ENCODE results near the gene F10. TPM values are rescaled to one million over a fixed set of nuclear protein-coding genes. Genes with fewer than 3 reads are reported as not detected.

Gene F10
- total RNA-seq, 1 experiment from 2014 or later = not detected

GRCh38 chr13:113129480-113129879 lies 6.9 kb downstream of the F10 start:
- Histone ChIP-seq H4K20me1 (ENCODE audit: insufficient read depth) (0 out of 2 replicates have a peak, but pooled peaks cover 4% of the 10 kb centered on the region), H3K27ac (no peak overlapping the region), H3K79me2 (ENCODE audit: low read depth) (no peaks in the 10 kb centered on the region), H3K36me3 (ENCODE audit: low read depth) (no peaks in the 10 kb centered on the region), H3K27me3 (ENCODE audit: insufficient read depth, low read depth) (peaks cover 84% of the 10 kb centered on the region), H3F3A (ENCODE audit: insufficient read depth, low read depth) (no peaks in the 10 kb centered on the region), H2AFZ (no peak overlapping the region), H3K4me1 (replicated peaks; ENCODE audit: insufficient read depth) (no peaks in the 10 kb centered on the region), H3K9me3 (ENCODE audit: insufficient read depth, low read depth) (0 out of 2 replicates have a peak, but pooled peaks cover 2% of the 10 kb centered on the region), H3K4me3 (no peak overlapping the region), H3K4me2 (no peak overlapping the region), H3K9me2 (ENCODE audit: insufficient read depth) (no peaks in the 10 kb centered on the region)
- intact Hi-C loops (cut with micrococcal nuclease; ENCODE audit: unreplicated experiment) = no loop called here
- TF ChIP-seq CTCF (conservative IDR thresholded peaks at IDR 0.05) = no peak
- no peak for TF ChIP-seq EZH2 (IDR thresholded peaks at IDR 0.05; ENCODE audit: low read depth)
- no TSS peak for BruUV-seq (replicated peaks)
- ChIA-PET CTCF (no interaction called here), POLR2A (ENCODE audit: unreplicated experiment) (no interaction called here)
- DNase-seq = no peak

- H3K36me3 ChIP-seq (ENCODE audit: low read depth) = no peaks in the 10 kb centered on the region
- H3K4me3 ChIP-seq = no peak overlapping the region
- H3K9me3 ChIP-seq (ENCODE audit: insufficient read depth, low read depth) = 0 out of 2 replicates have a peak, but pooled peaks cover 3% of the 10 kb centered on the region
- ChIA-PET POLR2A (ENCODE audit: unreplicated experiment) (no interaction called here), CTCF (no interaction called here)
- DNase-seq = no peak
- H3K27me3 ChIP-seq (ENCODE audit: insufficient read depth, low read depth) = peaks cover 88% of the 10 kb centered on the region
- no peaks in the 10 kb centered on the region for H3K4me1 ChIP-seq (replicated peaks; ENCODE audit: insufficient read depth)
- no peak overlapping the region for H2AFZ ChIP-seq
- no peaks in the 10 kb centered on the region for H3K79me2 ChIP-seq (ENCODE audit: low read depth)
- no peak overlapping the region for H3K4me2 ChIP-seq
- H3K9me2 ChIP-seq (ENCODE audit: insufficient read depth) = no peaks in the 10 kb centered on the region
- no peaks in the 10 kb centered on the region for H3F3A ChIP-seq (ENCODE audit: insufficient read depth, low read depth)
- intact Hi-C loops (cut with micrococcal nuclease; ENCODE audit: unreplicated experiment) = no loop called here
- H3K27ac ChIP-seq = no peak overlapping the region
- H4K20me1 ChIP-seq (ENCODE audit: insufficient read depth) = 0 out of 2 replicates have a peak, but pooled peaks cover 4% of the 10 kb centered on the region
- TF ChIP-seq EZH2 (IDR thresholded peaks at IDR 0.05; ENCODE audit: low read depth) (no peak), CTCF (conservative IDR thresholded peaks at IDR 0.05) (no peak)
- no TSS peak for BruUV-seq (replicated peaks)
These were observed 7.5 kb downstream of the F10 start for GRCh38 chr13:113129921-113130750.

- Histone ChIP-seq H4K20me1 (ENCODE audit: insufficient read depth) (0 out of 2 replicates have a peak, but pooled peaks cover 4% of the 10 kb centered on the region), H3K27me3 (ENCODE audit: insufficient read depth, low read depth) (peaks cover 91% of the 10 kb centered on the region), H2AFZ (no peak overlapping the region), H3K36me3 (ENCODE audit: low read depth) (no peaks in the 10 kb centered on the region), H3K4me3 (no peak overlapping the region), H3K4me2 (no peak overlapping the region), H3K79me2 (ENCODE audit: low read depth) (no peaks in the 10 kb centered on the region), H3K9me2 (ENCODE audit: insufficient read depth) (no peaks in the 10 kb centered on the region), H3K4me1 (replicated peaks; ENCODE audit: insufficient read depth) (no peaks in the 10 kb centered on the region), H3F3A (ENCODE audit: insufficient read depth, low read depth) (no peaks in the 10 kb centered on the region), H3K9me3 (ENCODE audit: insufficient read depth, low read depth) (0 out of 2 replicates have a peak, but pooled peaks cover 3% of the 10 kb centered on the region), H3K27ac (no peak overlapping the region)
- DNase-seq = no peak
- no peak for TF ChIP-seq EZH2 (IDR thresholded peaks at IDR 0.05; ENCODE audit: low read depth)
- no peak for TF ChIP-seq CTCF (conservative IDR thresholded peaks at IDR 0.05)
- ChIA-PET POLR2A (ENCODE audit: unreplicated experiment) (no interaction called here), CTCF (interaction anchor here (0.7 kb wide), 1 partner anchor 68 kb away, joined by 5 read pairs; no protein-coding TSS in a partner anchor)
- BruUV-seq (replicated peaks) = no TSS peak
- intact Hi-C loops (cut with micrococcal nuclease; ENCODE audit: unreplicated experiment) = no loop called here
These were observed 12.7 kb downstream of the F10 start for GRCh38 chr13:113135281-113135760.

Data from PC-9 (cell line).